Natural killer cell treated with Interleukin-12 subunit alpha and Interleukin-12 subunit beta and Interleukin-15 and Interleukin-18, amount 100 ng/mL, for 72 hours (primary cell): ENCODE results near the gene TRAPPC10. TPM values are rescaled to one million over a fixed set of nuclear protein-coding genes. Genes with fewer than 3 reads are reported as not detected.

Experiments used
- ATAC-seq, 2 donors: fragments of 150-1000 bp; cut with Tn5 transposase in 1 of 2; sonication (Bioruptor Pico), chemical (Tn5 transposase) in 1 of 2; 2 replicates each; pipeline ENCODE4 v1.10.0; 2021
- DNase-seq: peaks from one replicate; pipeline ENCODE4 v3.0.0; 2022; ENCODE audit warnings: low spot score
- H3K27ac Mint-ChIP-seq, 2 donors: 1 replicate in 1 of 2; 2 replicates in 1 of 2; pipeline ENCODE4 v1.8.0; 2022; ENCODE audit warnings: mixed read lengths in 2 of 2, mild to moderate bottlenecking in 1 of 2, moderate library complexity in 1 of 2
- H3K27me3 Mint-ChIP-seq, 2 donors: 1 replicate in 1 of 2; 2 replicates in 1 of 2; pipeline ENCODE4 v1.8.0; 2022; ENCODE audit warnings: mixed read lengths in 2 of 2
- H3K36me3 Mint-ChIP-seq: one replicate; pipeline ENCODE4 v1.8.0; 2022; ENCODE audit warnings: mixed read lengths
- H3K4me1 Mint-ChIP-seq, 2 donors: 1 replicate in 1 of 2; 2 replicates in 1 of 2; pipeline ENCODE4 v1.8.0; 2022; ENCODE audit warnings: low read depth in 2 of 2, mixed read lengths in 2 of 2, mild to moderate bottlenecking in 1 of 2
- H3K4me3 Mint-ChIP-seq: one replicate; pipeline ENCODE4 v1.8.0; 2022; ENCODE audit warnings: mixed read lengths
- H3K9me3 Mint-ChIP-seq: 2 replicates; pipeline ENCODE4 v1.8.0; 2022; ENCODE audit warnings: mixed read lengths
- total RNA-seq, 2 donors: library from RNA; stranded (reverse); gene quantifications; one replicate each; pipeline ENCODE4 v1.2.3, GENCODE V29; 2022

Gene TRAPPC10
- total RNA-seq, 2 donors from 2014 or later = 90.3 to 148 TPM

GRCh38 chr21:44000360-44000759, 11.7 kb upstream of the TRAPPC10 start:
- DNase-seq (no peak), ATAC-seq (no peak)
- peaks cover 0 to 3% of the 10 kb centered on the region in 2 donors for H3K27me3 Mint-ChIP-seq
- H3K4me3 Mint-ChIP-seq = no peak overlapping the region
- H3K36me3 Mint-ChIP-seq = no peaks in the 10 kb centered on the region
- no peaks in the 10 kb centered on the region for H3K4me1 Mint-ChIP-seq
- H3K27ac Mint-ChIP-seq = no peak overlapping the region
- no peaks in the 10 kb centered on the region for H3K9me3 Mint-ChIP-seq

- no peak overlapping the region for H3K4me3 Mint-ChIP-seq
- H3K4me1 Mint-ChIP-seq = no peaks in the 10 kb centered on the region
- H3K27ac Mint-ChIP-seq = no peak overlapping the region
- no peak for DNase-seq
- H3K27me3 Mint-ChIP-seq = no peaks in the 10 kb centered on the region
- ATAC-seq = no peak
- no peaks in the 10 kb centered on the region for H3K9me3 Mint-ChIP-seq
- H3K36me3 Mint-ChIP-seq = no peaks in the 10 kb centered on the region
These were observed 9.6 kb upstream of the TRAPPC10 start for GRCh38 chr21:44002511-44002910.

- no peak overlapping the region for H3K27ac Mint-ChIP-seq
- H3K4me3 Mint-ChIP-seq = no peak overlapping the region
- DNase-seq (no peak), ATAC-seq (no peak)
- no peaks in the 10 kb centered on the region for H3K9me3 Mint-ChIP-seq
- H3K4me1 Mint-ChIP-seq = no peaks in the 10 kb centered on the region
- H3K36me3 Mint-ChIP-seq = no peaks in the 10 kb centered on the region
- no peaks in the 10 kb centered on the region for H3K27me3 Mint-ChIP-seq
These were observed 8.7 kb upstream of the TRAPPC10 start for GRCh38 chr21:44003307-44003966.

- Mint-ChIP-seq H3K27me3 (no peaks in the 10 kb centered on the region), H3K36me3 (no peaks in the 10 kb centered on the region), H3K4me1 (peaks cover 5 to 6% of the 10 kb centered on the region in 2 donors), H3K9me3 (no peaks in the 10 kb centered on the region), H3K27ac (no peak overlapping the region), H3K4me3 (no peak overlapping the region)
- no peak for DNase-seq
- no peak for ATAC-seq
These were observed 7.0 kb upstream of the TRAPPC10 start for GRCh38 chr21:44005071-44005470.

- no peaks in the 10 kb centered on the region for H3K27me3 Mint-ChIP-seq
- DNase-seq = no peak
- H3K27ac Mint-ChIP-seq = no peak overlapping the region
- peaks cover 11% of the 10 kb centered on the region in 2 donors for H3K4me1 Mint-ChIP-seq
- no peaks in the 10 kb centered on the region for H3K36me3 Mint-ChIP-seq
- H3K4me3 Mint-ChIP-seq = no peak overlapping the region
- H3K9me3 Mint-ChIP-seq = no peaks in the 10 kb centered on the region
- ATAC-seq = no peak
These were observed 6.5 kb upstream of the TRAPPC10 start for GRCh38 chr21:44005593-44005992.

GRCh38 chr21:44006017-44006619, 6.0 kb upstream of the TRAPPC10 start:
- Mint-ChIP-seq H3K4me3 (no peak overlapping the region), H3K9me3 (no peaks in the 10 kb centered on the region), H3K4me1 (peaks cover 13 to 14% of the 10 kb centered on the region in 2 donors), H3K36me3 (no peaks in the 10 kb centered on the region), H3K27me3 (no peaks in the 10 kb centered on the region), H3K27ac (no peak overlapping the region)
- DNase-seq = no peak
- no peak for ATAC-seq

GRCh38 chr21:44006656-44007055, 5.5 kb upstream of the TRAPPC10 start:
- Mint-ChIP-seq H3K36me3 (no peaks in the 10 kb centered on the region), H3K4me3 (no peak overlapping the region), H3K27me3 (no peaks in the 10 kb centered on the region), H3K4me1 (peaks cover 16 to 17% of the 10 kb centered on the region in 2 donors), H3K27ac (no peak overlapping the region), H3K9me3 (no peaks in the 10 kb centered on the region)
- DNase-seq (no peak), ATAC-seq (no peak)

GRCh38 chr21:44010429-44010828, 1.7 kb upstream of the TRAPPC10 start:
- H3K36me3 Mint-ChIP-seq = peaks cover 9% of the 10 kb centered on the region
- H3K9me3 Mint-ChIP-seq = no peaks in the 10 kb centered on the region
- DNase-seq = no peak
- H3K4me3 Mint-ChIP-seq = peak overlapping the region; percentile 65
- H3K27ac Mint-ChIP-seq = peak overlapping the region; percentile 63 to 87
- peaks cover 35 to 39% of the 10 kb centered on the region in 2 donors for H3K4me1 Mint-ChIP-seq
- H3K27me3 Mint-ChIP-seq = no peaks in the 10 kb centered on the region
- ATAC-seq = no peak

- peak overlapping the region; percentile 89 for H3K4me3 Mint-ChIP-seq
- no peak for DNase-seq
- H3K27ac Mint-ChIP-seq = peak overlapping the region; percentile 63 to 87
- no peak for ATAC-seq
- no peaks in the 10 kb centered on the region for H3K9me3 Mint-ChIP-seq
- H3K27me3 Mint-ChIP-seq = no peaks in the 10 kb centered on the region
- peaks cover 9% of the 10 kb centered on the region for H3K36me3 Mint-ChIP-seq
- H3K4me1 Mint-ChIP-seq = peaks cover 39 to 44% of the 10 kb centered on the region in 2 donors
These were observed 986 bp upstream of the TRAPPC10 start for GRCh38 chr21:44011123-44011522.

- Mint-ChIP-seq H3K27me3 (no peaks in the 10 kb centered on the region), H3K27ac (peak overlapping the region; percentile 93 to 95), H3K4me1 (peaks cover 51 to 57% of the 10 kb centered on the region in 2 donors), H3K36me3 (peaks cover 9% of the 10 kb centered on the region), H3K4me3 (peak overlapping the region; percentile 99), H3K9me3 (no peaks in the 10 kb centered on the region)
- DNase-seq = peak; percentile 93
- ATAC-seq = peak; percentile 90
These were observed 618 bp downstream of the TRAPPC10 start for GRCh38 chr21:44012474-44013379.

GRCh38 chr21:44013380-44014088, 1.4 kb downstream of the TRAPPC10 start:
- H3K9me3 Mint-ChIP-seq = no peaks in the 10 kb centered on the region
- ATAC-seq (no peak), DNase-seq (peak; percentile 82)
- no peaks in the 10 kb centered on the region for H3K27me3 Mint-ChIP-seq
- H3K4me1 Mint-ChIP-seq = peaks cover 56 to 62% of the 10 kb centered on the region in 2 donors
- peak overlapping the region; percentile 99 for H3K4me3 Mint-ChIP-seq
- H3K27ac Mint-ChIP-seq = peak overlapping the region; percentile 93 to 95
- H3K36me3 Mint-ChIP-seq = peaks cover 9% of the 10 kb centered on the region

GRCh38 chr21:44017601-44018000, 5.5 kb downstream of the TRAPPC10 start:
- no peak for DNase-seq
- ATAC-seq = no peak
- peak overlapping the region; percentile 67 for H3K4me3 Mint-ChIP-seq
- H3K27me3 Mint-ChIP-seq = no peaks in the 10 kb centered on the region
- peaks cover 9% of the 10 kb centered on the region for H3K36me3 Mint-ChIP-seq
- H3K9me3 Mint-ChIP-seq = no peaks in the 10 kb centered on the region
- H3K27ac Mint-ChIP-seq = peak overlapping the region; percentile 66 to 81
- H3K4me1 Mint-ChIP-seq = peaks cover 63 to 76% of the 10 kb centered on the region in 2 donors

- ATAC-seq (no peak), DNase-seq (no peak)
- Mint-ChIP-seq H3K36me3 (peaks cover 8% of the 10 kb centered on the region), H3K27me3 (no peaks in the 10 kb centered on the region), H3K9me3 (no peaks in the 10 kb centered on the region), H3K4me1 (peaks cover 62 to 76% of the 10 kb centered on the region in 2 donors), H3K4me3 (peak overlapping the region; percentile 67), H3K27ac (peak overlapping the region; percentile 66 to 81)
These were observed 6.0 kb downstream of the TRAPPC10 start for GRCh38 chr21:44018127-44018526.
